WERI-Rb-1 (cell line): Measurements from ENCODE around the gene SORL1.

ENCODE experiments used
- DNase-seq: peaks from one replicate; pipeline ENCODE4 v3.0.0-alpha.2; 2020
- H3K27ac ChIP-seq: fragments of 250-450 bp; sonication (Bioruptor Pico); 2 replicates; pipeline ENCODE4 v1.5.1; 2020; ENCODE audit warnings: mild to moderate bottlenecking, moderate library complexity
- H3K27me3 ChIP-seq: fragments of 250-450 bp; sonication (Bioruptor Pico); 2 replicates; pipeline ENCODE4 v1.5.1; 2021; ENCODE audit warnings: mild to moderate bottlenecking, low read depth, moderate library complexity; ENCODE audit not compliant: insufficient read depth, severe bottlenecking
- H3K36me3 ChIP-seq: fragments of 250-450 bp; sonication (Bioruptor Pico); 2 replicates; pipeline ENCODE4 v1.5.1; 2020; ENCODE audit warnings: mild to moderate bottlenecking, moderate library complexity
- H3K4me3 ChIP-seq: 2 replicates; pipeline ENCODE4 v1.5.1; 2011; ENCODE audit warnings: low read depth, mild to moderate bottlenecking, control low read depth, low read length
- H3K9me3 ChIP-seq: fragments of 250-450 bp; sonication (Bioruptor Pico); 2 replicates; pipeline ENCODE4 v1.5.1; 2021; ENCODE audit warnings: mild to moderate bottlenecking, moderate library complexity; ENCODE audit not compliant: severe bottlenecking
- CTCF ChIP-seq: IDR thresholded peaks from 2 replicates; pipeline ENCODE4 v1.5.1; 2011; ENCODE audit warnings: low read depth, mild to moderate bottlenecking, control low read depth, inconsistent platforms, low read length

Gene SORL1

GRCh38 chr11:121446752-121447156, 5.4 kb upstream of the SORL1 start:
- no peak overlapping the region for H3K27ac ChIP-seq
- TF ChIP-seq CTCF = 0 out of 2 replicates have a peak, but pooled peaks have one; percentile 12
- DNase-seq = no peak
- no peak overlapping the region for H3K4me3 ChIP-seq
- no peaks in the 10 kb centered on the region for H3K9me3 ChIP-seq
- no peaks in the 10 kb centered on the region for H3K36me3 ChIP-seq
- no peaks in the 10 kb centered on the region for H3K27me3 ChIP-seq

- no peak for DNase-seq
- Histone ChIP-seq H3K9me3 (no peaks in the 10 kb centered on the region), H3K27me3 (no peaks in the 10 kb centered on the region), H3K36me3 (no peaks in the 10 kb centered on the region), H3K4me3 (no peak overlapping the region), H3K27ac (no peak overlapping the region)
- TF ChIP-seq CTCF = no peak
Measured at GRCh38 chr11:121448011-121448410, 4.1 kb upstream of the SORL1 start.

GRCh38 chr11:121448431-121448941, 3.6 kb upstream of the SORL1 start:
- H3K27me3 ChIP-seq = no peaks in the 10 kb centered on the region
- no peaks in the 10 kb centered on the region for H3K36me3 ChIP-seq
- H3K9me3 ChIP-seq = no peaks in the 10 kb centered on the region
- H3K27ac ChIP-seq = no peak overlapping the region
- H3K4me3 ChIP-seq = no peak overlapping the region
- no peak for TF ChIP-seq CTCF
- DNase-seq = no peak

GRCh38 chr11:121449123-121449522, 3.0 kb upstream of the SORL1 start:
- TF ChIP-seq CTCF = no peak
- Histone ChIP-seq H3K27me3 (no peaks in the 10 kb centered on the region), H3K9me3 (no peaks in the 10 kb centered on the region), H3K27ac (no peak overlapping the region), H3K4me3 (no peak overlapping the region), H3K36me3 (no peaks in the 10 kb centered on the region)
- no peak for DNase-seq

GRCh38 chr11:121449626-121450025, 2.5 kb upstream of the SORL1 start:
- no peak for DNase-seq
- Histone ChIP-seq H3K4me3 (no peak overlapping the region), H3K36me3 (no peaks in the 10 kb centered on the region), H3K9me3 (no peaks in the 10 kb centered on the region), H3K27ac (no peak overlapping the region), H3K27me3 (no peaks in the 10 kb centered on the region)
- no peak for TF ChIP-seq CTCF

GRCh38 chr11:121450401-121450800, 1.7 kb upstream of the SORL1 start:
- H3K4me3 ChIP-seq = no peak overlapping the region
- H3K9me3 ChIP-seq = no peaks in the 10 kb centered on the region
- no peaks in the 10 kb centered on the region for H3K36me3 ChIP-seq
- TF ChIP-seq CTCF = no peak
- no peak overlapping the region for H3K27ac ChIP-seq
- no peaks in the 10 kb centered on the region for H3K27me3 ChIP-seq
- no peak for DNase-seq
